B cell (primary cell): ENCODE results near the gene PLPPR3.

Experiments
- EZH2 ChIP-seq: IDR thresholded peaks from 2 replicates; pipeline ENCODE4 v1.6.1; 2012; ENCODE audit warnings: borderline replicate concordance, low read depth, mild to moderate bottlenecking, moderate library complexity, low read length; ENCODE audit not compliant: insufficient read depth, poor library complexity, severe bottlenecking
- TF ChIP-seq, protein P1 (sequence below): fragments of 200-600 bp; IDR thresholded peaks from one replicate; pipeline ENCODE4 v1.8.0; 2022; ENCODE audit warnings: antibody characterized with exemption, mild to moderate bottlenecking

- TF ChIP-seq, protein P1, sequence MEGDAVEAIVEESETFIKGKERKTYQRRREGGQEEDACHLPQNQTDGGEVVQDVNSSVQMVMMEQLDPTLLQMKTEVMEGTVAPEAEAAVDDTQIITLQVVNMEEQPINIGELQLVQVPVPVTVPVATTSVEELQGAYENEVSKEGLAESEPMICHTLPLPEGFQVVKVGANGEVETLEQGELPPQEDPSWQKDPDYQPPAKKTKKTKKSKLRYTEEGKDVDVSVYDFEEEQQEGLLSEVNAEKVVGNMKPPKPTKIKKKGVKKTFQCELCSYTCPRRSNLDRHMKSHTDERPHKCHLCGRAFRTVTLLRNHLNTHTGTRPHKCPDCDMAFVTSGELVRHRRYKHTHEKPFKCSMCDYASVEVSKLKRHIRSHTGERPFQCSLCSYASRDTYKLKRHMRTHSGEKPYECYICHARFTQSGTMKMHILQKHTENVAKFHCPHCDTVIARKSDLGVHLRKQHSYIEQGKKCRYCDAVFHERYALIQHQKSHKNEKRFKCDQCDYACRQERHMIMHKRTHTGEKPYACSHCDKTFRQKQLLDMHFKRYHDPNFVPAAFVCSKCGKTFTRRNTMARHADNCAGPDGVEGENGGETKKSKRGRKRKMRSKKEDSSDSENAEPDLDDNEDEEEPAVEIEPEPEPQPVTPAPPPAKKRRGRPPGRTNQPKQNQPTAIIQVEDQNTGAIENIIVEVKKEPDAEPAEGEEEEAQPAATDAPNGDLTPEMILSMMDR = no peak
- no peak for TF ChIP-seq EZH2
Measured at GRCh38 chr19:763181-763580, 58.6 kb downstream of the PLPPR3 start.
